ENCODE measurements around the gene IFITM1.
"Not testable (repeated sequence)": the region's sequence is repeated elsewhere in the genome, so short reads cannot be mapped to it uniquely, and the experiment has no call there.

IFITM1 gene

DNA sequence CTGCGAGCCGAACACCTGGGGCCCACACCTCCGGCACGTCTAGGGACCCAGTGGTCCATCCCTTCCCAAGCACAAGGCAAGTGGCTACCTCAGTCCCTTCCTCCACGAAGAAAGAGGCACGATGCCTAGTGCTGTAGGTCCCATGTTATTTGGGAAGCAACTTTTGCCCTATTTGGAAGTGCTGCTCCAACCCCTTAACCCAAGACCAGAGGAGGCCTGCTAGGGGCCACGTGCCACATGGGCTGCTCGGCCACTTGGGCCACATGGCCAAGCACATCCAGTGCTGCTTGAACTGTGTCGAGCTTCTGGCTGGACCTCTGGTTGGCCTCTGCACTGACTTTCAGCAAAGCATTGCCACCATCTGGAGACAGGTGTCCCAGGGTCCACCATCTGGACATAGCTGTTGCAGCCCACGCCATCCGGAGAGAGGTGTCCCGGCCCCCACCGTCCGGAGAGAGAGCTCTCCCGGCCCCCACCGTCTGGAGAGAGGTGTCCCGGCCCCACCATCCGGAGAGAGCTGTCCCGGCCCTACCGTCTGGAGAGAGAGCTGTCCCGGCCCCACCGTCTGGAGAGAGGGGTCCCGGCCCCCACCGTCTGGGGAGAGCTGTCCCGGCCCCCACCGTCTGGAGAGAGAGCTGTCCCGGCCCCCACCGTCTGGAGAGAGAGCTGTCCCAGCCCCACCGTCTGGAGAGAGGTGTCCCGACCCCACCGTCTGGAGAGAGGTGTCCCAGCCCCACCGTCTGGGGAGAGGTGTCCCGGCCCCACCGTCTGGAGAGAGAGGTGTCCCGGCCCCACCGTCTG is 49.0 kb downstream of the IFITM1 start:
- Histone ChIP-seq H3K4me1 (ENCODE audit: control insufficient read depth in 2 of 2, insufficient read depth in 2 of 2, low read length in 2 of 2) (peaks cover 0 to 8% of the 10 kb centered on the region in 2 donors), H3K9me3 (ENCODE audit: control insufficient read depth in 2 of 2, low read length in 2 of 2) (peaks cover 0 to 4% of the 10 kb centered on the region in 2 donors), H3K9ac (ENCODE audit: low read depth in 1 of 2, low read length in 2 of 2) (no peak overlapping the region), H3K4me3 (ENCODE audit: low read length in 2 of 2) (no peak overlapping the region), H3K27me3 (ENCODE audit: control insufficient read depth in 2 of 2, insufficient read depth in 2 of 2, low read length in 2 of 2) (peaks cover 12 to 14% of the 10 kb centered on the region in 2 donors), H3K27ac (ENCODE audit: low read depth in 2 of 2, low read length in 2 of 2) (no peak overlapping the region), H3K36me3 (ENCODE audit: control insufficient read depth in 2 of 2, insufficient read depth in 2 of 2, low read length in 2 of 2) (no peaks in the 10 kb centered on the region)

DNA sequence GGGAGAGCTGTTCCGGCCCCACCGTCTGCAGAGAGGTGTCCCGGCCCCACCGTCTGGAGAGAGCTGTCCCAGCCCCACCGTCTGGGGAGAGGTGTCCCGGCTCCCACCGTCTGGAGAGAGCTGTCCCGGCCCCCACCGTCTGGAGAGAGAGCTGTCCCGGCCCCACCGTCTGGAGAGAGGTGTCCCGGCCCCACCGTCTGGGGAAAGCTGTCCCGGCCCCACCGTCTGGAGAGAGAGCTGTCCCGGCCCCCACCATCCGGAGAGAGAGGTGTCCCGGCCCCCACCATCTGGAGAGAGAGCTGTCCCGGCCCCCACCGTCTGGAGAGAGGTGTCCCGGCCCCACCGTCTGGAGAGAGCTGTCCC is 49.6 kb downstream of the IFITM1 start:
- H3K27me3 ChIP-seq (ENCODE audit: control insufficient read depth in 2 of 2, insufficient read depth in 2 of 2, low read length in 2 of 2) = peaks cover 18 to 20% of the 10 kb centered on the region in 2 donors
- H3K9ac ChIP-seq (ENCODE audit: low read depth in 1 of 2, low read length in 2 of 2); H3K4me3 ChIP-seq (ENCODE audit: low read length in 2 of 2); H3K4me1 ChIP-seq (ENCODE audit: control insufficient read depth in 2 of 2, insufficient read depth in 2 of 2, low read length in 2 of 2); H3K36me3 ChIP-seq (ENCODE audit: control insufficient read depth in 2 of 2, insufficient read depth in 2 of 2, low read length in 2 of 2); H3K27ac ChIP-seq (ENCODE audit: low read depth in 2 of 2, low read length in 2 of 2); H3K9me3 ChIP-seq (ENCODE audit: control insufficient read depth in 2 of 2, low read length in 2 of 2): not testable (repeated sequence)

DNA sequence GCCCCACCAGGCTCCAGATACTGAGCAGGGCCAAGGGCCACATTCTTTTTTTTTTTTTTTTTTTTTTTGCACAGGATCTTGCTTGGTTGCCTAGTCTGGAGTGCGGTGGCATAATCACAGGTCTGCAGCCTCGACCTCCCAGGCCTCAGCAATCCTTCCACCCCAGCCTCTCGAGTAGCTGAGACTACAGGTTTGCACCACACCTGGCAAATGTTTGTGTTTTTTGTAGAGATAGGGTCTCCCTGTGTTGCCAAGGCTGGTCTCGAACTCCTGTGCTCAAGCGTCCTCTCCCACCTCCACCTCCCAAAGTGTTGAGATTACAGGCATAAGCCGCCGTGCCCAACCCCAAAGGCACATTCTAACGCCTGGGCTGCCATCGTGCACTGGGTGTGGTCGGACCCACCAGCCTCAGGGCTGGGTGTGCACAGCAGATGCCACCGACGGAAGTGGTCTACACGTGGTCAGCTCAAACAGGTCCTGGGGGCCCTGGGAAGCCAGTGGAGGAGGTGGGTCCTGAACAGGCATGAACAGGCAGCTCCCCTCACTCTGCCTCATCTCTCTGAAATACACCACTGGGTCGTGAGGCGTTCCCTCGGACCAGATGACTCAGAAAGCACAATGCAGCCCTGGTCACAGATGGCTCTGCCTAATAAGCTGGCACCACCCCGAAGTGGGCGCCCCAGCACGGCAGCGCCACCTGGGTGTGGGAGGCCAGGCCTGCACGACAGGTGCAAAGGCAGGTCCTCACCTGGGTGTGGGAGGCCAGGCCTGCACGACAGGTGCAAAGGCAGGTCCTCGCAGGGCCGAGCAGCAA is 50.3 kb downstream of the IFITM1 start:
- Histone ChIP-seq H3K36me3 (ENCODE audit: control insufficient read depth in 2 of 2, insufficient read depth in 2 of 2, low read length in 2 of 2) (no peaks in the 10 kb centered on the region), H3K9ac (ENCODE audit: low read depth in 1 of 2, low read length in 2 of 2) (no peak overlapping the region), H3K4me3 (ENCODE audit: low read length in 2 of 2) (no peak overlapping the region), H3K27me3 (ENCODE audit: control insufficient read depth in 2 of 2, insufficient read depth in 2 of 2, low read length in 2 of 2) (peaks cover 22% of the 10 kb centered on the region in 2 donors), H3K27ac (ENCODE audit: low read depth in 2 of 2, low read length in 2 of 2) (no peak overlapping the region), H3K4me1 (ENCODE audit: control insufficient read depth in 2 of 2, insufficient read depth in 2 of 2, low read length in 2 of 2) (peaks cover 2 to 11% of the 10 kb centered on the region in 2 donors), H3K9me3 (ENCODE audit: control insufficient read depth in 2 of 2, low read length in 2 of 2) (peaks cover 0 to 4% of the 10 kb centered on the region in 2 donors)
